ENCODE results near the gene YBX3.

YBX3 gene

DNA sequence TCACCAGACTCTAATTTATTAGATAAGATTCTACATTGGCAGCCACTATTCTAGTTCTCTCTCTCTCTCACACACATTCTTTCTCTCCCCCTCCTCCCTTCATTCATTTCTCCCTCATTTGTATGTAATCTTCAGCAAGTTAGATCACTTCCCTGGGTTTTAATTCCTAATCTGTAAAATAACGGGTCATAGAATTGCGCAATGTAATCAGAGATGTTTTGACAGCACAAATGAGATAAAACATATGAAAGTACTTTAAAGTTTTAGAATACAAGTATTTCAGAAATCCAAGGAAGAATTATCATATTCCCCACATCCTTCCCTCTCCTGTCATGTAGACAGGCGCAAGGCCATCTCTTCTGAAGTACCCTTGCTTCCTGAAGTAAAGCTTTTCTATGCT lies 70.9 kb downstream of the YBX3 start:
- in situ Hi-C loops (cut with HindIII; ENCODE audit: low sequenced_read_pairs), result no loop called here
- TF ChIP-seq, protein P1, sequence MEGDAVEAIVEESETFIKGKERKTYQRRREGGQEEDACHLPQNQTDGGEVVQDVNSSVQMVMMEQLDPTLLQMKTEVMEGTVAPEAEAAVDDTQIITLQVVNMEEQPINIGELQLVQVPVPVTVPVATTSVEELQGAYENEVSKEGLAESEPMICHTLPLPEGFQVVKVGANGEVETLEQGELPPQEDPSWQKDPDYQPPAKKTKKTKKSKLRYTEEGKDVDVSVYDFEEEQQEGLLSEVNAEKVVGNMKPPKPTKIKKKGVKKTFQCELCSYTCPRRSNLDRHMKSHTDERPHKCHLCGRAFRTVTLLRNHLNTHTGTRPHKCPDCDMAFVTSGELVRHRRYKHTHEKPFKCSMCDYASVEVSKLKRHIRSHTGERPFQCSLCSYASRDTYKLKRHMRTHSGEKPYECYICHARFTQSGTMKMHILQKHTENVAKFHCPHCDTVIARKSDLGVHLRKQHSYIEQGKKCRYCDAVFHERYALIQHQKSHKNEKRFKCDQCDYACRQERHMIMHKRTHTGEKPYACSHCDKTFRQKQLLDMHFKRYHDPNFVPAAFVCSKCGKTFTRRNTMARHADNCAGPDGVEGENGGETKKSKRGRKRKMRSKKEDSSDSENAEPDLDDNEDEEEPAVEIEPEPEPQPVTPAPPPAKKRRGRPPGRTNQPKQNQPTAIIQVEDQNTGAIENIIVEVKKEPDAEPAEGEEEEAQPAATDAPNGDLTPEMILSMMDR (IDR thresholded peaks at IDR 0.05; ENCODE audit: low read depth, low read length, missing control alignments), result no peak
- no peak overlapping the region for H3K4me3 ChIP-seq (ENCODE audit: low read depth, low read length)
- no peak for DNase-seq (ENCODE audit: low read depth)
